ENCODE results near the gene GOSR1.
"Not testable (repeated sequence)": the region's sequence is repeated elsewhere in the genome, so short reads cannot be mapped to it uniquely, and the experiment has no call there.

DNA sequence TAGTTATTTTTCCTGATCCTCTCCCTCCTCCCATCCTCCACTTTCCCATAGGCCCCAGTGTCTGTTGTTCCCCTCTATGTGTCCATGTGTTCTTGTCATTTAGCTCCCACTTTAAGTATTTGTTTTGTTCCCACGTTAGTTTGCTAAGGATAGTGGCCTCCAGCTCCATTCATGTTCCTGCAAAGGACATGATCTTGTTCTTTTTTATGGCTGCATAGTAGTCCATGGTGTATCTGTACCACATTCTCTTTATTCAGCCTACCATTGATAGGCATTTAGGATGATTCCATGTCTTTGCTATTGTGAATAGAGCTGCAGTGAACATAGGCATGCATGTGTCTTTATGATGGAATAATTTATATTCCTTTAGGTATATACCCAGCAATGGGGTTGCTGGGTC lies 60.5 kb downstream of the GOSR1 start:
- not testable (repeated sequence) for TF ChIP-seq ZNF274 (IDR thresholded peaks at IDR 0.05; ENCODE audit: low read depth, low read length); YY1 (IDR thresholded peaks at IDR 0.05; ENCODE audit: insufficient read depth, insufficient read length); SUZ12 (IDR thresholded peaks at IDR 0.05; ENCODE audit: extremely low read depth, insufficient read depth, insufficient read length)

All from NT2/D1 (cell line).